DOHH2 (cell line): ENCODE results near the gene CNOT6.

ENCODE experiments used
- H3F3A ChIP-seq: fragments of 200-600 bp; sonication (generic), shearing (Covaris generic); 2 replicates; pipeline ENCODE4 v1.6.0; 2016; ENCODE audit warnings: antibody characterized with exemption, mild to moderate bottlenecking; ENCODE audit not compliant: control insufficient read depth, insufficient read depth
- H3K27ac ChIP-seq: fragments of 200-600 bp; sonication (generic); 2 replicates; pipeline ENCODE4 v1.5.1; 2014; ENCODE audit warnings: low read depth, mild to moderate bottlenecking, low read length, moderate library complexity
- H3K27me3 ChIP-seq: fragments of 200-600 bp; sonication (generic); 2 replicates; pipeline ENCODE4 v1.6.1; 2014; ENCODE audit warnings: mild to moderate bottlenecking, low read length, mixed read lengths; ENCODE audit not compliant: control insufficient read depth
- H3K36me3 ChIP-seq: fragments of 200-600 bp; sonication (generic); 2 replicates; pipeline ENCODE4 v1.6.1; 2014; ENCODE audit warnings: mild to moderate bottlenecking, low read length, moderate library complexity, mixed read lengths; ENCODE audit not compliant: control insufficient read depth
- H3K4me1 ChIP-seq: fragments of 200-600 bp; sonication (generic); 2 replicates; pipeline ENCODE4 v1.6.1; 2014; ENCODE audit warnings: mild to moderate bottlenecking, low read length, mixed read lengths; ENCODE audit not compliant: control insufficient read depth
- H3K4me2 ChIP-seq: fragments of 200-600 bp; sonication (generic); 2 replicates; pipeline ENCODE4 v1.6.0; 2014; ENCODE audit warnings: mild to moderate bottlenecking, low read length, moderate library complexity
- H3K4me3 ChIP-seq: fragments of 200-600 bp; sonication (generic); 2 replicates; pipeline ENCODE4 v1.5.1; 2014; ENCODE audit warnings: mild to moderate bottlenecking, low read length, mixed read lengths
- H3K79me2 ChIP-seq: fragments of 200-600 bp; sonication (generic); 2 replicates; pipeline ENCODE4 v1.6.1; 2014; ENCODE audit warnings: mild to moderate bottlenecking, low read length, mixed read lengths; ENCODE audit not compliant: control insufficient read depth
- H3K9me2 ChIP-seq: fragments of 200-600 bp; sonication (generic); replicated peaks from 2 replicates; pipeline ENCODE4 v1.6.1; 2014; ENCODE audit warnings: mild to moderate bottlenecking, low read length, mixed read lengths; ENCODE audit not compliant: control insufficient read depth
- H3K9me3 ChIP-seq: fragments of 200-600 bp; sonication (generic); 2 replicates; pipeline ENCODE4 v1.6.1; 2014; ENCODE audit warnings: antibody characterized with exemption, low read length, mixed read lengths; ENCODE audit not compliant: control insufficient read depth, insufficient read depth
- H4K20me1 ChIP-seq: fragments of 200-600 bp; sonication (generic); 2 replicates; pipeline ENCODE4 v1.6.0; 2014; ENCODE audit warnings: low read depth, mild to moderate bottlenecking, antibody characterized with exemption, low read length, moderate library complexity; ENCODE audit not compliant: control insufficient read depth, insufficient read depth
- CTCF ChIP-seq: fragments of 200-600 bp; sonication (generic); IDR thresholded peaks from one replicate; pipeline ENCODE4 v1.5.1; 2014; ENCODE audit warnings: antibody characterized with exemption, mild to moderate bottlenecking, low read depth, low read length; ENCODE audit not compliant: poor library complexity, severe bottlenecking
- EZH2phosphoT487 ChIP-seq: fragments of 200-600 bp; sonication (generic); IDR thresholded peaks from 2 replicates; pipeline ENCODE4 v1.6.1; 2017; ENCODE audit warnings: borderline replicate concordance, mild to moderate bottlenecking, antibody characterized with exemption, low read length, moderate library complexity, mixed read lengths

CNOT6 gene

DNA sequence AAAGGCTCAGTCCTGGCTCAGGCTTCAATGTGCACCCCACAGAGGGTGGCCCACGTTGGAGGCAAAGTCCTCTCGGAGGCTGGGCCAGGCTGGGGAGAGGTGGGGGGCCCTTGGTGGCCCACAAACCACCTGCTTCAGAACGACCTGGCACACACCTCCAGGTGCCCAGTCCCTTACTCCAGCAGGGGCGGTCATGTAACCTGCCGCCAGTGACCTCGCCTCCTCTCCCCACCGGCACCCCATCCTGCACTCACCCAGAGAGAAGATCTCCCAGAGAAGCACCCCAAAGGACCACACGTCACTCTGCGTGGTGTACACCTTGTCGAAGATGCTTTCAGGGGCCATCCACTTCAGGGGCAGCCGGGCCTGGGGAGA, 119.6 kb downstream of the CNOT6 start:
- Histone ChIP-seq H3K27me3 (no peaks in the 10 kb centered on the region), H3K4me1 (no peaks in the 10 kb centered on the region)

GRCh38 chr5:180618487-180618828, 124.3 kb downstream of the CNOT6 start:
- no peak for TF ChIP-seq EZH2phosphoT487
- no peak for TF ChIP-seq CTCF
- Histone ChIP-seq H3K9me2 (no peaks in the 10 kb centered on the region), H3K4me2 (no peak overlapping the region), H3K36me3 (no peaks in the 10 kb centered on the region), H3K4me3 (no peak overlapping the region), H4K20me1 (no peaks in the 10 kb centered on the region), H3K79me2 (no peaks in the 10 kb centered on the region), H3F3A (no peaks in the 10 kb centered on the region), H3K9me3 (no peaks in the 10 kb centered on the region), H3K27ac (no peak overlapping the region), H3K27me3 (no peaks in the 10 kb centered on the region), H3K4me1 (peaks cover 6% of the 10 kb centered on the region)

More for the DNA sequence above, 119.6 kb downstream of the CNOT6 start:
- Histone ChIP-seq H3K27ac (no peak overlapping the region), H4K20me1 (no peaks in the 10 kb centered on the region), H3K79me2 (no peaks in the 10 kb centered on the region), H3K36me3 (no peaks in the 10 kb centered on the region), H3K9me3 (no peaks in the 10 kb centered on the region), H3K4me2 (no peak overlapping the region), H3K4me3 (no peak overlapping the region), H3F3A (no peaks in the 10 kb centered on the region), H3K9me2 (no peaks in the 10 kb centered on the region)
- no peak for TF ChIP-seq CTCF
- TF ChIP-seq EZH2phosphoT487: no peak

- no peaks in the 10 kb centered on the region for H3K27me3 ChIP-seq
- H4K20me1 ChIP-seq: no peaks in the 10 kb centered on the region
- H3K9me2 ChIP-seq: no peaks in the 10 kb centered on the region
- H3F3A ChIP-seq: no peaks in the 10 kb centered on the region
- TF ChIP-seq EZH2phosphoT487: no peak
- no peak for TF ChIP-seq CTCF
- H3K4me3 ChIP-seq: no peak overlapping the region
- no peak overlapping the region for H3K4me2 ChIP-seq
- H3K79me2 ChIP-seq: no peaks in the 10 kb centered on the region
- peaks cover 9% of the 10 kb centered on the region for H3K4me1 ChIP-seq
- H3K27ac ChIP-seq: no peak overlapping the region
- no peaks in the 10 kb centered on the region for H3K9me3 ChIP-seq
- H3K36me3 ChIP-seq: no peaks in the 10 kb centered on the region
Observed at GRCh38 chr5:180618829-180619562, 124.8 kb downstream of the CNOT6 start.
